Measurements from ENCODE around the gene TPPP2.

DNA sequence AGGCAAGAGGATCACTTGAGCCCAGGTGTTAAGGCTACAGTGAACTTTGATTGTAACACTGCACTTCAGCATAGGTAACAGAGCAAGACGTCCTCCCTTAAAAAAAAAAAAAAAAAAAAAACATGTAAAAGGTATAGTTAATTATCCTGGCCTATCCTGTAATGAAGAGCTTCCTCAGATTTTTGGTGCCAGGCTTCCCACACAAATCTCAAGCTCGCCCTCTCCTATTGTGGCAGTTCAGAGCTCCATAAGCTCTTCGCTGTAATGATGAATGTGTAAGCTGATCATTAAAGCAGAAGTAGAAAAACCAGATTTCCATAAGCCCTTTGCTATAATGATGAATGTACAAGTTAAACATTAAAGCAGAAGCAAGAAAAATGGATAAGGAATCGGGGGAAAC, 32.9 kb upstream of the TPPP2 start:
- TF ChIP-seq ZNF274 (IDR thresholded peaks at IDR 0.05; ENCODE audit: low read length) (no peak), ZNF274 (tag by site-specific recombination; IDR thresholded peaks at IDR 0.05; ENCODE audit: borderline replicate concordance) (no peak), ZNF433 (tag by site-specific recombination; IDR thresholded peaks at IDR 0.05; ENCODE audit: low read depth) (no peak), ZBTB7A (tag by site-specific recombination; IDR thresholded peaks at IDR 0.05; ENCODE audit: low read depth) (no peak), TCF7L2 (IDR thresholded peaks at IDR 0.05; ENCODE audit: borderline replicate concordance, low read depth, low read length) (no peak), ZNF629 (tag by site-specific recombination; IDR thresholded peaks at IDR 0.05) (no peak), ZNF423 (tag by site-specific recombination; IDR thresholded peaks at IDR 0.05) (no peak)
- TF ChIP-seq, protein P1, sequence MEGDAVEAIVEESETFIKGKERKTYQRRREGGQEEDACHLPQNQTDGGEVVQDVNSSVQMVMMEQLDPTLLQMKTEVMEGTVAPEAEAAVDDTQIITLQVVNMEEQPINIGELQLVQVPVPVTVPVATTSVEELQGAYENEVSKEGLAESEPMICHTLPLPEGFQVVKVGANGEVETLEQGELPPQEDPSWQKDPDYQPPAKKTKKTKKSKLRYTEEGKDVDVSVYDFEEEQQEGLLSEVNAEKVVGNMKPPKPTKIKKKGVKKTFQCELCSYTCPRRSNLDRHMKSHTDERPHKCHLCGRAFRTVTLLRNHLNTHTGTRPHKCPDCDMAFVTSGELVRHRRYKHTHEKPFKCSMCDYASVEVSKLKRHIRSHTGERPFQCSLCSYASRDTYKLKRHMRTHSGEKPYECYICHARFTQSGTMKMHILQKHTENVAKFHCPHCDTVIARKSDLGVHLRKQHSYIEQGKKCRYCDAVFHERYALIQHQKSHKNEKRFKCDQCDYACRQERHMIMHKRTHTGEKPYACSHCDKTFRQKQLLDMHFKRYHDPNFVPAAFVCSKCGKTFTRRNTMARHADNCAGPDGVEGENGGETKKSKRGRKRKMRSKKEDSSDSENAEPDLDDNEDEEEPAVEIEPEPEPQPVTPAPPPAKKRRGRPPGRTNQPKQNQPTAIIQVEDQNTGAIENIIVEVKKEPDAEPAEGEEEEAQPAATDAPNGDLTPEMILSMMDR (tag by site-specific recombination; IDR thresholded peaks at IDR 0.05): no peak
- TF ChIP-seq, protein P2, sequence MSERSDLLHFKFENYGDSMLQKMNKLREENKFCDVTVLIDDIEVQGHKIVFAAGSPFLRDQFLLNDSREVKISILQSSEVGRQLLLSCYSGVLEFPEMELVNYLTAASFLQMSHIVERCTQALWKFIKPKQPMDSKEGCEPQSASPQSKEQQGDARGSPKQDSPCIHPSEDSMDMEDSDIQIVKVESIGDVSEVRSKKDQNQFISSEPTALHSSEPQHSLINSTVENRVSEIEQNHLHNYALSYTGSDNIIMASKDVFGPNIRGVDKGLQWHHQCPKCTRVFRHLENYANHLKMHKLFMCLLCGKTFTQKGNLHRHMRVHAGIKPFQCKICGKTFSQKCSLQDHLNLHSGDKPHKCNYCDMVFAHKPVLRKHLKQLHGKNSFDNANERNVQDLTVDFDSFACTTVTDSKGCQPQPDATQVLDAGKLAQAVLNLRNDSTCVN (tag by site-specific recombination; optimal IDR thresholded peaks at IDR 0.05): no peak
